H1 (cell line): ENCODE results near the gene SMYD3. TPM values are rescaled to one million over a fixed set of nuclear protein-coding genes. Genes with fewer than 3 reads are reported as not detected.

ENCODE experiments used
- CTCF ChIA-PET: fragments of 300-600 bp; sonication (Branson Sonifier 250); formaldehyde crosslinking; loops from one replicate; lab custom pipeline; 2021; ENCODE audit not compliant: partially characterized antibody; lab: Charles Lee
- POLR2A ChIA-PET: fragments of 300-600 bp; sonication (Branson Sonifier 250); formaldehyde crosslinking; loops from one replicate; lab custom pipeline; 2021; ENCODE audit warnings: inconsistent platforms; ENCODE audit not compliant: partially characterized antibody; lab: Charles Lee
- DNase-seq, 2 experiments: peaks; one replicate each; pipeline versions ENCODE4 v3.0.0 to v3.0.0-alpha.2; 2010 to 2022; ENCODE audit warnings: low spot score in 2 of 2, low read depth in 1 of 2, mixed read lengths in 1 of 2
- FAIRE-seq: peaks from 2 replicates; lab custom pipeline; 2011; peaks lifted over from hg19 to GRCh38; lab: Jason Lieb, UNC
- H2AFZ ChIP-seq: 2 replicates; pipeline ENCODE4 v1.8.1; 2012; ENCODE audit warnings: low read length, inconsistent platforms
- H2AK5ac ChIP-seq: 2 replicates; pipeline ENCODE4 v1.6.1; 2013; ENCODE audit warnings: low read depth, low read length
- H2BK120ac ChIP-seq: replicated peaks from 2 replicates; pipeline ENCODE3; 2013; ENCODE audit warnings: low read depth, low read length, inconsistent platforms
- H2BK12ac ChIP-seq: 2 replicates; pipeline ENCODE4 v1.6.1; 2013; ENCODE audit warnings: low read depth, low read length
- H2BK15ac ChIP-seq: 2 replicates; pipeline ENCODE4 v1.6.1; 2013; ENCODE audit warnings: low read length
- H2BK20ac ChIP-seq: 2 replicates; pipeline ENCODE4 v1.6.1; 2013; ENCODE audit warnings: low read length
- H2BK5ac ChIP-seq: 2 replicates; pipeline ENCODE4 v1.6.1; 2013; ENCODE audit warnings: low read depth, low read length
- H3K14ac ChIP-seq: 2 replicates; pipeline ENCODE4 v1.6.1; 2013; ENCODE audit warnings: inconsistent platforms; ENCODE audit not compliant: insufficient read length
- H3K18ac ChIP-seq: 2 replicates; pipeline ENCODE4 v1.6.1; 2013; ENCODE audit warnings: low read length; ENCODE audit errors: extremely low read depth
- H3K23ac ChIP-seq: 2 replicates; pipeline ENCODE4 v1.6.1; 2013; ENCODE audit warnings: inconsistent platforms; ENCODE audit not compliant: insufficient read length
- H3K23me2 ChIP-seq: 2 replicates; pipeline ENCODE4 v1.6.1; 2013; ENCODE audit warnings: low read depth, low read length
- H3K27ac ChIP-seq: 2 replicates; pipeline ENCODE4 v1.6.1; 2011; ENCODE audit warnings: low read depth, low read length, inconsistent platforms
- H3K27me3 ChIP-seq, 4 experiments: replicated peaks in 1 of 4; 1 replicate in 1 of 4; 2 replicates in 3 of 4; pipeline versions ENCODE4 v1.6.1 to v1.8.1; 2011 to 2013; ENCODE audit warnings: low read length in 3 of 4, mild to moderate bottlenecking in 3 of 4, inconsistent platforms in 2 of 4, mixed read lengths in 2 of 4, moderate library complexity in 1 of 4; ENCODE audit not compliant: control insufficient read depth in 3 of 4, insufficient read depth in 3 of 4; ENCODE audit errors: extremely low read depth in 1 of 4
- H3K36me3 ChIP-seq, 4 experiments: 2 replicates each; pipeline versions ENCODE4 v1.6.1 to v1.8.1; 2011 to 2013; ENCODE audit warnings: mild to moderate bottlenecking in 4 of 4, low read length in 3 of 4, moderate library complexity in 2 of 4, control low read depth in 1 of 4, inconsistent platforms in 1 of 4; ENCODE audit not compliant: insufficient read depth in 4 of 4, control insufficient read depth in 2 of 4
- H3K4ac ChIP-seq: replicated peaks from 2 replicates; pipeline ENCODE3; 2013; ENCODE audit warnings: low read length, low read depth, mixed read lengths, inconsistent platforms; ENCODE audit not compliant: insufficient read length
- H3K4me1 ChIP-seq, 4 experiments: replicated peaks in 1 of 4; 1 replicate in 1 of 4; 2 replicates in 3 of 4; pipeline versions ENCODE4 v1.6.1 to v1.8.1; 2011 to 2013; ENCODE audit warnings: low read length in 3 of 4, inconsistent platforms in 2 of 4, mixed read lengths in 1 of 4; ENCODE audit not compliant: insufficient read depth in 4 of 4, control insufficient read depth in 3 of 4
- H3K4me2 ChIP-seq, 2 experiments: 2 replicates each; pipeline versions ENCODE4 v1.6.1 to v1.8.1; 2011 to 2013; ENCODE audit warnings: low read depth in 2 of 2, low read length in 2 of 2, control low read depth in 1 of 2, inconsistent platforms in 1 of 2, mild to moderate bottlenecking in 1 of 2; ENCODE audit not compliant: insufficient read depth in 1 of 2
- H3K4me3 ChIP-seq, 4 experiments: fragments of 200-600, 300-600 bp in 1 of 4; sonication (generic), shearing (Covaris generic), sonication (Bioruptor Twin) in 1 of 4; 2 replicates each; pipeline versions ENCODE4 v1.5.1 to v1.8.1; 2011 to 2016; ENCODE audit warnings: low read length in 4 of 4, low read depth in 3 of 4, control low read depth in 2 of 4, inconsistent platforms in 2 of 4, mild to moderate bottlenecking in 2 of 4, mixed read lengths in 1 of 4, moderate library complexity in 1 of 4; ENCODE audit not compliant: insufficient read depth in 2 of 4; ENCODE audit errors: extremely low read depth in 1 of 4
- H3K56ac ChIP-seq: replicated peaks from 2 replicates; pipeline ENCODE3; 2013; ENCODE audit warnings: low read depth, mild to moderate bottlenecking, mixed read lengths, low read length, inconsistent platforms; ENCODE audit not compliant: insufficient read length
- H3K79me1 ChIP-seq: 2 replicates; pipeline ENCODE4 v1.6.1; 2013; ENCODE audit warnings: low read depth, low read length, control low read depth
- H3K79me2 ChIP-seq, 2 experiments: 2 replicates each; pipeline versions ENCODE4 v1.6.1 to v1.8.1; 2012 to 2013; ENCODE audit warnings: low read length in 2 of 2, mild to moderate bottlenecking in 2 of 2, inconsistent platforms in 1 of 2; ENCODE audit not compliant: insufficient read depth in 2 of 2, control insufficient read depth in 1 of 2
- H3K9ac ChIP-seq, 4 experiments: replicated peaks in 1 of 4; 1 replicate in 1 of 4; 2 replicates in 3 of 4; pipeline versions ENCODE4 v1.6.1 to v1.8.1; 2011 to 2013; ENCODE audit warnings: low read depth in 3 of 4, low read length in 3 of 4, control low read depth in 2 of 4, mild to moderate bottlenecking in 2 of 4, moderate library complexity in 2 of 4, inconsistent platforms in 1 of 4; ENCODE audit errors: extremely low read depth in 1 of 4
- H3K9me3 ChIP-seq, 2 experiments: 2 replicates each; pipeline versions ENCODE4 v1.6.1 to v1.8.1; 2012 to 2013; ENCODE audit warnings: mild to moderate bottlenecking in 2 of 2, moderate library complexity in 2 of 2, control low read depth in 1 of 2, inconsistent platforms in 1 of 2, low read depth in 1 of 2, low read length in 1 of 2, mixed read lengths in 1 of 2; ENCODE audit not compliant: insufficient read depth in 2 of 2
- H4K20me1 ChIP-seq, 2 experiments: replicated peaks in 1 of 2; 2 replicates each; pipeline versions ENCODE3 to v1.8.1; 2011 to 2013; ENCODE audit warnings: inconsistent platforms in 2 of 2, low read length in 2 of 2, mild to moderate bottlenecking in 1 of 2; ENCODE audit not compliant: insufficient read depth in 2 of 2, control insufficient read depth in 1 of 2
- H4K5ac ChIP-seq: 2 replicates; pipeline ENCODE4 v1.6.1; 2013; ENCODE audit warnings: low read length, low read depth, mixed read lengths, inconsistent platforms; ENCODE audit not compliant: insufficient read length
- H4K8ac ChIP-seq: 2 replicates; pipeline ENCODE4 v1.8.0; 2013; ENCODE audit warnings: mild to moderate bottlenecking, moderate library complexity, low read length, inconsistent platforms; ENCODE audit not compliant: insufficient read depth; ENCODE audit errors: extremely low read depth
- H4K91ac ChIP-seq: replicated peaks from 2 replicates; pipeline ENCODE3; 2013; ENCODE audit warnings: low read length, mixed read lengths, inconsistent platforms; ENCODE audit not compliant: insufficient read length
- CHD2 ChIP-seq: IDR thresholded peaks from 2 replicates; pipeline ENCODE4 v1.6.1; 2012; ENCODE audit warnings: low read length, improper control_type of control experiment
- CTBP2 ChIP-seq: IDR thresholded peaks from 2 replicates; pipeline ENCODE4 v1.7.0; 2011; ENCODE audit warnings: borderline replicate concordance, mild to moderate bottlenecking, moderate library complexity, mixed read lengths, low read length; ENCODE audit not compliant: insufficient read depth, insufficient read length
- EGR1 ChIP-seq: IDR thresholded peaks from 2 replicates; pipeline ENCODE4 v1.6.1; 2011; ENCODE audit warnings: low read depth, low read length, borderline replicate concordance
- GABPA ChIP-seq: IDR thresholded peaks from 2 replicates; pipeline ENCODE4 v1.6.1; 2011; ENCODE audit warnings: mild to moderate bottlenecking, low read length, moderate library complexity, borderline replicate concordance; ENCODE audit not compliant: insufficient read depth
- KDM1A ChIP-seq: fragments of 200-600, 300-600 bp; sonication (generic); IDR thresholded peaks from 2 replicates; pipeline ENCODE4 v1.7.1; 2016; ENCODE audit warnings: mild to moderate bottlenecking, low read length, borderline replicate concordance
- MAFK ChIP-seq: IDR thresholded peaks from 2 replicates; pipeline ENCODE4 v1.6.1; 2012; ENCODE audit warnings: low read depth, mild to moderate bottlenecking, improper control_type of control experiment, low read length
- SIN3A ChIP-seq, 2 experiments: IDR thresholded peaks in 1 of 2; conservative IDR thresholded peaks in 1 of 2; 2 replicates each; pipeline ENCODE4 v1.6.1; 2011 to 2012; ENCODE audit warnings: low read length in 2 of 2, improper control_type of control experiment in 1 of 2, low read depth in 1 of 2, mild to moderate bottlenecking in 1 of 2
- SP1 ChIP-seq: IDR thresholded peaks from 2 replicates; pipeline ENCODE4 v1.6.1; 2011; ENCODE audit warnings: low read depth, low read length
- TEAD4 ChIP-seq: IDR thresholded peaks from 2 replicates; pipeline ENCODE4 v1.6.1; 2012; ENCODE audit warnings: low read depth, low read length, inconsistent platforms, mixed read lengths
- ZNF274 ChIP-seq: IDR thresholded peaks from 2 replicates; pipeline ENCODE4 v1.7.0; 2012; ENCODE audit warnings: low read length, borderline replicate concordance; ENCODE audit errors: extremely low read depth
- WGBS, 2 experiments: shearing (Covaris generic) in 1 of 2; methylation state at CpG; one replicate each; pipeline versions ENCODE4 v1.1.6 to v1.1.7; 2013 to 2015; ENCODE audit warnings: low lambda C conversion rate in 2 of 2, mixed read lengths in 2 of 2, inconsistent platforms in 1 of 2, low coverage in 1 of 2, missing lambda C conversion rate in 1 of 2; ENCODE audit not compliant: insufficient replicate concordance in 2 of 2, insufficient coverage in 1 of 2, insufficient read length in 1 of 2; ENCODE audit errors: extremely low coverage in 1 of 2, missing lambda C conversion rate in 1 of 2; 5-methylcytosine and 5-hydroxymethylcytosine counted together
- polyA plus RNA-seq, 7 experiments: library from polyadenylated mRNA; depleted of rRNA in 3 of 7; stranded (reverse) in 5 of 7; unstranded in 2 of 7; fragments of >200 nt in 5 of 7; fragments of 200-250 nt in 2 of 7; gene quantifications; 1 replicate in 5 of 7; 2 replicates in 1 of 7; 4 replicates in 1 of 7; pipeline versions ENCODE4 v1.2.1 to v1.2.3, GENCODE V29; 2011 to 2013; ENCODE audit warnings: missing spikeins in 2 of 7, mixed read lengths in 2 of 7
- total RNA-seq: library from RNA; stranded (reverse); fragmentation: NEBNext Ultra II Directional; extraction: Animal tissue kit (Norgen Biotek cat#: 25700); gene quantifications from 2 replicates; pipeline ENCODE4 v1.2.1, GENCODE V29; 2021

SMYD3 gene
- total and polyA plus RNA-seq, 2 of the 8 experiments (the other 6 are each of a cell fraction or from before 2014, with no cell fraction given): 17.3 to 25.4 TPM

- no peak overlapping the region for H2BK5ac ChIP-seq
- no peak overlapping the region for H2BK12ac ChIP-seq
- H4K5ac ChIP-seq: no peak overlapping the region
- ChIA-PET CTCF (interaction anchor here (0.7 to 1.4 kb wide), 4 partner anchors 10 to 109 kb away, joined by 3 to 6 read pairs (median 3); no protein-coding TSS in a partner anchor), POLR2A (no interaction called here)
- DNase-seq (no peak), FAIRE-seq (no peak)
- peak overlapping the region; percentile 16; the same call in 1 of the 2 replicates for H2AK5ac ChIP-seq
- H2BK20ac ChIP-seq: no peak overlapping the region
- no peaks in the 10 kb centered on the region for H3K27me3 ChIP-seq
- no peaks in the 10 kb centered on the region for H3K9me3 ChIP-seq
- H3K27ac ChIP-seq: no peak overlapping the region
- H4K91ac ChIP-seq: peak overlapping the region; percentile 95
- no peak overlapping the region for H3K23ac ChIP-seq
- no peaks in the 10 kb centered on the region for H3K79me1 ChIP-seq
- no peak overlapping the region for H2BK120ac ChIP-seq
- no peaks in the 10 kb centered on the region; the same call in 1 of the 2 replicates for H3K23me2 ChIP-seq
- no peak overlapping the region for H3K4me2 ChIP-seq
- H3K36me3 ChIP-seq: no peaks in the 10 kb centered on the region
- no peak overlapping the region for H3K9ac ChIP-seq
- no peak overlapping the region for H3K18ac ChIP-seq
- no peak overlapping the region for H2BK15ac ChIP-seq
- no peak overlapping the region for H4K8ac ChIP-seq
- H3K4me3 ChIP-seq: no peak overlapping the region
- H3K79me2 ChIP-seq: no peaks in the 10 kb centered on the region
- no peaks in the 10 kb centered on the region; a peak in 1 of 7 replicates for H3K4me1 ChIP-seq
- 94% methylated on average over 13 of the region's 13 CpGs; no CpG with 5 or more reads in 1 of the 2 experiments for WGBS, 2 experiments
- no peak overlapping the region for H3K4ac ChIP-seq
- H3K56ac ChIP-seq: no peak overlapping the region
- no peak overlapping the region for H3K14ac ChIP-seq
- H4K20me1 ChIP-seq: peaks cover 1 to 2% of the 10 kb centered on the region in 2 experiments
- no peak overlapping the region for H2AFZ ChIP-seq
- no peak for TF ChIP-seq CHD2
- no peak for TF ChIP-seq EGR1
- no peak for TF ChIP-seq CTBP2
- no peak for TF ChIP-seq SIN3A (conservative IDR thresholded peaks at IDR 0.05 in 1 of 2, IDR thresholded peaks at IDR 0.05 in 1 of 2; ENCODE audit: low read depth in 1 of 2, low read length in 2 of 2)
- no peak for TF ChIP-seq GABPA
- no peak for TF ChIP-seq ZNF274
- no peak for TF ChIP-seq SP1
- TF ChIP-seq TEAD4: no peak
- no peak for TF ChIP-seq MAFK
- no peak for TF ChIP-seq KDM1A
- TF ChIP-seq, all 59 proteins: peak for 0
Observed at GRCh38 chr1:246311461-246311860, 195.6 kb downstream of the SMYD3 start.
